Measurements from ENCODE around the gene PLEK2. TPM values are rescaled to one million over a fixed set of nuclear protein-coding genes. Genes with fewer than 3 reads are reported as not detected.
A peak's percentile ranks its signal among the peaks of the same experiment; 100 is the strongest.

PLEK2 gene
- total RNA-seq, 1 donor: 2.2 TPM

DNA sequence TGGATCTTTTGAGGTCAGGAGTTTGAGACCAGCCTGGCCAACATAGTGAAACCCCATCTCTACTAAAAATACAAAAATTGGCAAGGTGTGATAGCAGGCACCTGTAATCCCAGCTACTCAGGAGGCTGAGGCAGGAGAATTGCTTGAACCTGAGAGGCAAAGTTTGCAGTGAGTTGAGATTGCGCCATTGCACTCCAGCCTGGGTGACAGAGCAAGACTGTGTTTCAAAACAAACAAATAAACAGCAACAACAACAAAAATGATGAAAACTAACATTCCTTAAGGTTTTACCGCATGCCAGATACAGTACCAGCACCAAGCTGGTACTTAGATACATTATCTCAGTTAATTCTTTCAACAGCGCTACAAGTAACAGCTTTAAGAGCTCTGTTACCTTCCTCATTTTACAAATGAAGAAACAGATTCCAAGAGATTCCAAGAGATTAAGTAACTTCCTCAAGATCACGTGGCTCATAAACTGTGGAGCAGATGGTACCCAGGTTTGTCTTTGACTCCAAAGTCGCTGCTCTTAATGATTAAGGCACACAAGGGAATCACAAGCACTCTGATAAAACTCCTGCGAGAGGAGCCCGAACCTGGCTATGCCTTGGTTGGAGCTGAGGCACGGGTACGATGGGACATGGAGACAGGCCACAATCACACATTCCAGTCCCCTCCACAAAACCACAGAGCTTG lies 17.7 kb upstream of the PLEK2 start:
- peak; percentile 67 for DNase-seq (ENCODE audit: low read depth)
- TF ChIP-seq, protein P1, sequence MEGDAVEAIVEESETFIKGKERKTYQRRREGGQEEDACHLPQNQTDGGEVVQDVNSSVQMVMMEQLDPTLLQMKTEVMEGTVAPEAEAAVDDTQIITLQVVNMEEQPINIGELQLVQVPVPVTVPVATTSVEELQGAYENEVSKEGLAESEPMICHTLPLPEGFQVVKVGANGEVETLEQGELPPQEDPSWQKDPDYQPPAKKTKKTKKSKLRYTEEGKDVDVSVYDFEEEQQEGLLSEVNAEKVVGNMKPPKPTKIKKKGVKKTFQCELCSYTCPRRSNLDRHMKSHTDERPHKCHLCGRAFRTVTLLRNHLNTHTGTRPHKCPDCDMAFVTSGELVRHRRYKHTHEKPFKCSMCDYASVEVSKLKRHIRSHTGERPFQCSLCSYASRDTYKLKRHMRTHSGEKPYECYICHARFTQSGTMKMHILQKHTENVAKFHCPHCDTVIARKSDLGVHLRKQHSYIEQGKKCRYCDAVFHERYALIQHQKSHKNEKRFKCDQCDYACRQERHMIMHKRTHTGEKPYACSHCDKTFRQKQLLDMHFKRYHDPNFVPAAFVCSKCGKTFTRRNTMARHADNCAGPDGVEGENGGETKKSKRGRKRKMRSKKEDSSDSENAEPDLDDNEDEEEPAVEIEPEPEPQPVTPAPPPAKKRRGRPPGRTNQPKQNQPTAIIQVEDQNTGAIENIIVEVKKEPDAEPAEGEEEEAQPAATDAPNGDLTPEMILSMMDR (IDR thresholded peaks at IDR 0.05; ENCODE audit: insufficient read depth, low read depth, low read length): no peak
- H3K4me3 ChIP-seq (ENCODE audit: low read depth, low read length): no peak overlapping the region

DNA sequence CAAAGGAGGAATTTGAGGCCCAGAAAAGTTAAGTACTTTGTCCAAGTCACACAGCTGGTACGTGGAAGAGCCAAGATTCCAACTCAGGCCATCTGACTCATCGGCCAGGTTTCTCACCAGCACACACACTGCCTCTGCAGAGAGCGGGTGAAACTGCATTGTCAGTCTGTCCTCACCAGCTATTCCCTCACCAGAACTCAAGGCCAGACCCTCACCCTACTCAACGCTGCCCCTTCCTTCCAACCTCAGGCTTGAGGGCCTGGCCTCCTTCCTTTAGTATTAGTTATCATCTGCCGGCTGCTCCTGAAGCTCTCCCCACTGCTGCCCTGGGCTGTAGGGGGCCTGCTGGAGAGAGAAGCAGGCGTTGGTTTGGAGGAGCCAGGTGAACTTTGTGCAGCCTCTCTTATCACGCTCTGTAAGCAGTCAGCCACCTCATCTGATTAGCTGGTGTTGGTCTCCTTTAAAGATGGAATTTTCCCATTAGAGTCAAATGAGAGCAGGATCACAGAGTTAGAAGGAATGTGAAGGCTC lies 16.6 kb upstream of the PLEK2 start:
- peak; percentile 33 for DNase-seq (ENCODE audit: low read depth)
- H3K4me3 ChIP-seq (ENCODE audit: low read depth, low read length): no peak overlapping the region
- TF ChIP-seq, protein P1 (IDR thresholded peaks at IDR 0.05; ENCODE audit: insufficient read depth, low read depth, low read length): no peak

DNA sequence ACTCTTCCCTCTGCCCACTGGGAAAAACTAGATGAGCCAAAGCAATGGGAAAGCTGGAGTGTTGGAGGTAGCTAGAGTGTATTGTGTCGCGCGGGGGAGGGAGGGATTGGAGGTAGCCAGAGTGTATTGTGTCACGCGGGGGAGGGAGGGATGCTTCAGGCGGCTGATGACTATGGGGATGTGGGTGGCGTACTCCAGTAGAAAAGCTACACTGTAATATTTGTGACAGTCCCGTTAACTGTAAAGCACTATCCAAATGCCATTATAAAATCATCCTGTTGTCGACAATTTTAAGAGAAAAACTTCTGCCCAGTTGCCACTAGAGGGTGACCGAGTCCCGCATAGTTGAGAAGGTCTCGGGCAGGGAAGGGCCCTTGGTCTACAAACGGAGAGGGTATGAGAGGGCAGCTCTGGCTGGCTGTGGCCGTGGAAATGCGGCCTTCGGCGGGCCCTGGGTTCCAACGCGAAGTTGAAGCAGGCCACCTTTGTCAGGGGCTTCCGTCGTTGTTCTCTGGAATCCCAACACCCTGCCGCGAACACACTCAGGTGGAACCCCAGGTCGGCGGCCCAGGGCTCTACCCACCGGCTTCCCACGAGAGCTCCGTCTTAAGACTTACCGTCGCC lies 15.1 kb upstream of the PLEK2 start:
- TF ChIP-seq, protein P1 (IDR thresholded peaks at IDR 0.05; ENCODE audit: insufficient read depth, low read depth, low read length): peak; percentile 83
- no peak overlapping the region for H3K4me3 ChIP-seq (ENCODE audit: low read depth, low read length)
- peak; percentile 82 for DNase-seq (ENCODE audit: low read depth)

DNA sequence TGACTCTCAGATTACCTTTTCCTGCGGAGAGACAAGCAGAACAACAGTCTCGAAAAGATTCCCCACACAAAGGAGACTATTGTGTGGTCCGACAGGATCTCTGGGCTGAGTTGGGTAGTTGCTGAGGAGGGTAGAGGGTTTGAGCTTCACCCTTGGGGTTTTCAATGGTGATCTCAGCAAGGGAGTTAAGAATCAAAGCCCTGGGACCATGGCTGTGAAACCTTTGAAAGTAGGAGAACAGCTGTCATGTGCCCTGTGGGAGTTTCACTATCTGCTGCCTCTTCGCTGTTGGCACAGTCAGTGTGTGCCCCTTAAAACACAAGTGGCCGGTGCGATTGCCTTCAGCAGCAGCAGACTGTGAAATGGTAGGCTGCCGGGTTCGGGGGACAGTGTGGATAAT lies 14.2 kb upstream of the PLEK2 start:
- no peak for DNase-seq (ENCODE audit: low read depth)
- no peak overlapping the region for H3K4me3 ChIP-seq (ENCODE audit: low read depth, low read length)
- TF ChIP-seq, protein P1 (IDR thresholded peaks at IDR 0.05; ENCODE audit: insufficient read depth, low read depth, low read length): no peak

DNA sequence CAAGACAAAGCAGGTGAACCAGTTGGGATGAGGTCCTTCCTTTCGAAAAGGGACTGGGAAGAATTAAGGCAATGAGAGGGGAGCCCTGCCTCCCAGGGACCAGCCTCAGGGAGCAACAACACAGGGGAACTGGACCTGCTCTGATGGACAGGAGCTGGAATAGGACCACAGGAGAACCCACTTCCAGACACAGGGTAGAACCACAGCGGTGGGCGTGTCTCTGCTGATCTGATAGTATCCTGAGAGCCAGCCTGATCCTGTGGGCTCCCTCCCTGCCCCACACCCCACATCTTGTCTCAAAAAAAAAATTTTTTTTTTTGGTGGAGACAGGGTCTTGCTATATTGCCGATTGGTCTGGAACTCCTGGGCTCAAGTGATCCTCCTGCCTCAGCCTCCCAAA lies 13.6 kb upstream of the PLEK2 start:
- H3K4me3 ChIP-seq (ENCODE audit: low read depth, low read length): no peak overlapping the region
- no peak for DNase-seq (ENCODE audit: low read depth)
- TF ChIP-seq, protein P1 (IDR thresholded peaks at IDR 0.05; ENCODE audit: insufficient read depth, low read depth, low read length): no peak

DNA sequence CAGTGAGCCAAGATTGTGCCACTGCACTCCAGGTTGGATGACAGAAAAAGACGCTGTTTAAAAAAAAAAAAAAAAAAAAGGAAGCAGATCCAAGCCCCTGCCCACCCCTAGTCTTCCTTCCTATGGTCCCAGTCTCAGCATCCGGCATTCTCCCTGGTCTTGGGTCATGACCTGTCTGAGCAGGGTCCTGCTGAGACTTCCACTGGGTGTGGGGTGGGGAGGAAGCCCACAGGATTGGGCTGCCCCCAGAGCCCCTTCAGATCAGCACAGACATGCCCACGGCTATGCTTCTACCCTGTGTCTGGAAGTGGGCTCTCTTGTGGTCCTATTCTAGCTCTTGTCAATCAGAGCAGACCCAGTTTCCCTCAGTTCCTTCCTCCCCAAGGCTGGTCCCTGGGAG lies 12.6 kb upstream of the PLEK2 start:
- no peak for DNase-seq (ENCODE audit: low read depth)
- no peak overlapping the region for H3K4me3 ChIP-seq (ENCODE audit: low read depth, low read length)
- TF ChIP-seq, protein P1 (IDR thresholded peaks at IDR 0.05; ENCODE audit: insufficient read depth, low read depth, low read length): no peak

Data from fibroblast of villous mesenchyme (primary cell).